Measurements from ENCODE around the gene HOXD8.

- no peak for TF ChIP-seq POLR2AphosphoS5 (IDR thresholded peaks at IDR 0.05)
- TF ChIP-seq CTCF (IDR thresholded peaks at IDR 0.05), result peak in 3 of 6 experiments; percentile 10 to 19 (median 15)
- TF ChIP-seq POLR2A (IDR thresholded peaks at IDR 0.05), result no peak
Measured at GRCh38 chr2:176111309-176111663, 18.2 kb upstream of the HOXD8 start.

Measured in upper lobe of left lung (tissue), 4 donors.